ENCODE results near the gene MFAP4.

MFAP4 gene

DNA sequence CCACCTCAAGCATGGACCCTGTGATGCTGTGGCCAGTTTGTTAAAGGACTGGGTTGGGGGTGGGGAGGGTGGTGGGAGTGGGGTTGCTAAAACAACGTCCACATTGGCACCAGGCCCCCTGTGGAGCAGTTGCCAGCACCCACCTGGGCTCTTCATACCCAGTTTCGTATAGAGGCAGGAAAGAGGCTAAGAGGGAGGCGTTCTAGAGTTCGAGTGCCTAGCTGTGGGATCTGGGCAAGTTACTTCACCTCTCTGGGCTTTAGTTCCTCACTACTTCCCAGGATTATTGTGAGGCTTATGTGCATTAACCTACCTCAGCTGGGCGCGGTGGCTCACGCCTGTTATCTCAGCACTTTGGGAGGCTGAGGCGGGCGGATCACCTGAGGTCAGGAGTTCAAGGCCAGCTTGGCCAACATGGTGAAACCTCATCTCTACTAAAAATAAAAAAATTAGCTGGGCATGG, 1.4 kb downstream of the MFAP4 start:
- no peak for DNase-seq (ENCODE audit: low read depth, low spot score)

DNA sequence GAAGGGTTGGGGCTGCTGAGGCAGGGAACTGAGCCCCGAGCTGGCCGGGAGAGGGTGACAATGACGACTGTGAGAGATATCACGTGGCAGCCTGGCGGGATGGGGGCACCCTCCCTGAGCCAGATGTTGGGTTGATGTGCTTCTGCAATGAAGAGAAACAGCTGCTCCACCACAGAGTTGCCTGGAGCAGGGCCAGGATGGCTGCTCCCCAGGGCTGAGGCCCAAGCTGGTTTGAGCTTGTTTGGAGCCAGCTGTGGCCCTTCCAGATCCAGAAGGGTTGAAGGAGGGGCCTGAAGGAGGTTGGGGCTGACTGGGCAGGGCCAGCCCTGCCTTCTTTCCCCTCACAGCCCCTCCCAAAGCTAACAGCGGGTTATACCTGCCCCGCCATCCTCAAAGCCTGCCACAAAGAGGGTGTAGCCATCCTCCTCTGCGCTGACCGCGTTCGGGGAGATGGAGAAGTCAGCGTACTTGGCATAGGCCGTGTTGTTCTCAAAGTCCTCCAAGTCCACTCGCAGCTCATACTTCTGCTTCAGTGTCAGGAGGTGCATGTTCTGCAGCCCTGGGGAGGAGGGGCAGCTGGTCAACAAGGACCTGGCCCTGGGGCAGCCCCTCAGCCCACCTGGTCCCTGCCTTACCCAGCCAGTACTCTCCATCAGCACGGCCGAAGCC, 2.1 kb downstream of the MFAP4 start:
- peak; percentile 86 for DNase-seq (ENCODE audit: low read depth, low spot score)

DNA sequence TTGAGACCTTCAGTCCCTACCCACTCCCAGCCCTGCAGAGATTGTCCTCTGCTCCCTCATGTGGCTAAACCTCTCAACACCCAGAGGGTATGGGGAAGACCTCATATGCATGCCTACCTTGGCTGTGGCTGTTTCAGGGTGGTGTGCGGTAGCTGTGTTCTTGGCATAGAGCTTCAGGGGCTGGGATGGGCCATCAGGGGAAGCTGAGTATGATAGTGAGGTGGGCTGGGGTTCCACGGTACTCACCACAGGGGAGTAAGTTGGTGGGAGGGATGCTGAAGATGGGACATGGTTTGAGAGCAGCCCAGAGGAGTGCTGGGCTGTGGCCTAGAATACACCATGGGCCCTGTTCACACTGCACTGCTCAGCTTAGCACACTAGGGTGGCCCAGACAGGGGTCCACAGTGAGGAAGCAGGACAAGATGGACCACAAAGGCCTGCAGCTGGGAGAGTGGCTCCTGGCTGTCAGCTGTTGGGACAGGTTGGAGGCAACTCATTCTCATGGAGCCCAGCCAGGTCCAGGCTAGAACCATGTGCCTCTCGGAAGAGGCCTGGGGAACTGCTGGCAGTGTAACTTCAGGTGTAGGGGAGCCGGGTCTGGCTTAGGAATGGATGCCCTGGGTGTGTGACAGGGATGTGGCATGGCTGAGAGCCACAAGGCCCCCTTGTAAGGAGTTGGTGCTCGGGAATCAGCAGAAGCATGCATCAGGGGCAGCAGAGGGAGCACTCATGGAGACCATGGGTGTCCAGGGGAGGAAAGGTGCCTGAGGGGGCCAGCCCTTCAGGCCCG, 3.1 kb downstream of the MFAP4 start:
- no peak for DNase-seq (ENCODE audit: low read depth, low spot score)

GRCh38 chr17:19382531-19383444, 4.2 kb downstream of the MFAP4 start:
- no peak for DNase-seq (ENCODE audit: low read depth, low spot score)

- DNase-seq (ENCODE audit: low read depth, low spot score) = no peak
Observed at GRCh38 chr17:19381741-19382444, 5.1 kb downstream of the MFAP4 start.

- no peak for DNase-seq (ENCODE audit: low read depth, low spot score)
Observed at GRCh38 chr17:19381361-19381740, 5.6 kb downstream of the MFAP4 start.

- no peak for DNase-seq (ENCODE audit: low read depth, low spot score)
Observed at GRCh38 chr17:19380481-19381301, 6.3 kb downstream of the MFAP4 start.

GRCh38 chr17:19379361-19380065, 7.5 kb downstream of the MFAP4 start:
- no peak for DNase-seq (ENCODE audit: low read depth, low spot score)

- DNase-seq (ENCODE audit: low read depth, low spot score) = no peak
Observed at GRCh38 chr17:19378416-19379360, 8.3 kb downstream of the MFAP4 start, which contains the start of gene MAPK7. Gene MAPK7 (plus strand): TSS chr17:19378498. CDS start chr17:19378901, 403 bp downstream.

DNA sequence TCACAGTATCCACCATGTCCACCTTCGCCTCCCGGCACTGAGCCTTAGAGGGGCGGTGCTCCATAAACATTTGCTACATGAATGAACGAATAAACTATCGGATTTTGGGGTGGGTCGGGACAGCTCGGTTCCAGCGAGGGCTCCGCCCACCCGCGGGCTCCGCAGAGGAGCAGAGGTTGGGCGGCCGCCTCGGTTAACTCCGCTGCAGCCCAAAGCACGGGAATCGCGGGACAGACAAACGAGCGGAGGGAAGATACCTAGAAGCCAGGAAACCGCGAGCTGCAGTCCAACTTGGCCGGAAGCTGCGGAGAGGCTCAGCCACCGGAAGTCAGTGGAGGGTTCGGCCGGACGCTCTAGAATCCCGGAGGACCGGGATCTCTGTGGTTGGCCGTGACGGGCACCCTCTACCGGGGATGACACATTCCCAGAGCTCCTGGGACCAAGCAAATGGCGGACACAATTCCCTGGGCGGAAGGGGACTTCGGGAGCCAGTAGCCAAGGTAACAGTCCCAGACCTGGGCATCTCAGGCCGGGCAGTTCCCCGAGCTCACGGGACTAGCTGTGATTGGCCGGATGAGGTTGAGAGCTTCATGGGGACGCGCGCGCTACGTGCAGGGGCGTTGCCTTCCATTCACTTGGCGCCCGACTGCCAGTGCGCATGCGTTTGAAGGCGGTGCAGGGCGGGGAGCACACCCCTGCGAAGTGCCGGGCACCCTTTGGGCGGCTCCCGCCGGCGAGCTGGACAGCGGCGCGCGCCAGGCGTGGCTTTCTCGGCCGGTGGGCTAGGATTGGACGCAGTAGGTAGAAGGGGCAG, 9.2 kb downstream of the MFAP4 start:
- peak; percentile 96 for DNase-seq (ENCODE audit: low read depth, low spot score)

DNA sequence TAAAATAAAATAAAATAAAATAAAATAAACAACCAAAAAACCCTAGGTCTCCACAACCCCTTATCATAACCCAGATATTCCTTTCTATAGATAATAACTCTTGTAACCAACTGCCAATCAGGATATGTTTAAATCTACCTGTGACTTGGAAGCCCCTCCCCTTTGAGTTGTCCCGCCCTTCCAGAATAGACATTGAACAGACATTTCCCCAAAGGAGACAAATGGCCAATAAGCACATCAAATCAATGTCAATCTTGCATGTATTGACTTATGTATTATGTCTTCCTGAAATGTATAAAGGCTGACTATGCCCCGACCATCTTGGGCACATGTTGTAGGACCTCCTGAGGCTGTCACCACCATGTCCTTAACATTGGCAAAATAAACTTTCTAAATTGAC, 10.2 kb downstream of the MFAP4 start:
- no peak for DNase-seq (ENCODE audit: low read depth, low spot score)

DNA sequence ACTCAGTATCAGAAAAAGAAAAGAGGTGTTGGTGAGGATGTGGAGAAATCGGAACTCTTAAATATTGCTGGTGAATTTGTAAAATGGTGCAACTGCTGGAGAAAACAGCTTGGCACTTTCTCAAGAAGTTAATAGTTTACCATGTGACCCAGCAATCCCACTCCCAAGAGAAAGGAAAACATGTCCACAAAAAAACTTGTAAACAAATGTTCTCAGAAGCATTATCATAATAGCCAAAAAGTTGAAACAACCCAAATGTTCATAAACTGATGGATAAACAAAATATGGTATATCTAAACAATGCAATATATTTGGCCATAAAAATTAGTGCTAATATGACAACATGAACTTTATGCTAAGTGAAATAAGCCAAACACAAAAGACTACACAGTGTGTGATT, 11.3 kb downstream of the MFAP4 start:
- DNase-seq (ENCODE audit: low read depth, low spot score) = no peak

DNA sequence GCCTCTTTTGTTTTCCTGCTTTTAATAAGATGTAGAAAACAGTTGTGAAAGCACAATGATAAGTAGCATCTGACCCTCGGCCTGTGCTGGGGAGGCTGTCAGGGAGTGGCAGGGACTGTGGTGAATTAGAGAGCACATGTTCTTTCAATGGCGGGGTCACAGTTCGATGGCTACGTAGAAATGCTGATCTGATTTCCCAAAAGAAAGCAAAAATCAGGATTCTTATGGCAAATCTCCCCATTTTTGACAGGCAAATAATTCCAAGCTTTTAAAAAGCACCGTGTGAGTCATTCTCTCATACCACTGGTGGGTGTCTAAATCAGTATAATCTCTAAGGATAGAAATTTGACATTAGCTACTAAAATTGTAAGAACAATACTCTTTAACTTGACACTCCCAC, 12.9 kb downstream of the MFAP4 start:
- DNase-seq (ENCODE audit: low read depth, low spot score) = no peak

DNA sequence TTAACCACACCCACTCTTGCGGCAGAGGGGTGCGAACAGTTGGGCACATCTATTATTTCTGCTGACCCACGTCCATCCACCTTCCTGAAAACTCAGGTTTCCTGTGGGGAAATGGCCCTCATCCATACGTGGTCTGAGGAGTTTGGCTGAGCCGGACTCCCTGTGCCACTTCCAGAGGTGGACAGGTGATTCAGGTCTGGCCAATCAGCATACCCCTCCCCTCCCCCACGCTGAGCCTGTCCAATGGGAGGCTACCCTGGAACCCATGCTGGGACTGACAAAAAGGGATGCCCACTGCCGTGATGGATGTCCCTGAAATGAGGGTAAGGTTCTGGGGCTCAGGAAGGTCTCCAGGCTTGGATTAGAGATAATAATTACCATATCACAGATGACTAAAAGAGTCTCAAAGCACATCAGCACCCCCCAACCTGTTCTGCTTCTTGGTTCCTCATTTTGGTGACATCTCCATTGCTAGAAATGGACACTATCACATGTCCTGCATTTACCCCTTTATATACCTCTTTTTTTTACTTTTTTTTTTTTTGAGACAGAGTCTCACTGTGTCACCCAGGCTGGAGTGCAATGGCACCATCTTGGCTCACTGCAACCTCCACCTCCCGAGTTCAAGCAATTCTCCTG, 14.0 kb downstream of the MFAP4 start:
- DNase-seq (ENCODE audit: low read depth, low spot score) = no peak

DNA sequence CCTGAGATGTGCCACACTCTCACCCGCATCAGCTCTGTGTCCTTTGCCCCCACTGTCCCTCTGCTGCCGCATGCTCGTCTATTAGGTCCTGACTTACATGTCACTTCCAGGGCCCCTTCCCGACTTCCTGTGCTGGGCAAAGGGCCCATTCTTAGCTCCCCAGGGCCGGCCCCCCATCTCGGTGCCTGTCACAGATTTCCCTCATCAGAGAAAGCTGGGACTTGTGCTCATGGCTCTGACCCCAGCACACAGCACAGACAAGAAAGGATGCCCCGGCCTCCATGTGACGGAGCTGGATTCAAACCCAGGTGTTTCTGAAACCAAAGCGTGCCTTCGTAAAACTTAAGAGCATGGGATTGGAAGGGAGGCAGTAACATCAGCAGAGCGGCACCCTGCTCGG, 14.6 kb downstream of the MFAP4 start:
- DNase-seq (ENCODE audit: low read depth, low spot score) = no peak

DNA sequence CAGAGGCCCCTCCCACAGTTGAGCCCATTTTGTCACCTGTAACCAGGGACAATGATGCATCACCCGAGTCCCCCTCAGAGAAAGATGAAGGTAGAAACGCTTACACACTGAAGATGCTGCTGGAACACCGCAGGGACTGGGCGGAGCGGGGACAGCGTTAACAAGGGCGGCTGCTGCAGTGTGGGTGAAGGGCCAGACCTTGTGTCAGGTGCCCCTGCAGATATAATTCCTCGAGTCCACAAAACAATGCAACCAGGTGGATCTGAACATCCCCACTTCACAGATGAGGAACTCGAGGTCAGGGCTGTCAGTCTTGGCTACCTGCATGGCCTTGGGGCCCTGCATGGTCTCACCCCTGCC, 15.0 kb downstream of the MFAP4 start:
- DNase-seq (ENCODE audit: low read depth, low spot score) = no peak

GRCh38 chr17:19371259-19372010, 15.6 kb downstream of the MFAP4 start:
- DNase-seq (ENCODE audit: low read depth, low spot score) = no peak

All from smooth muscle cell of the brain vasculature (primary cell).